Endothelial cell of umbilical vein (primary cell): ENCODE measurements around the gene SLC36A2. TPM values are rescaled to one million over a fixed set of nuclear protein-coding genes. Genes with fewer than 3 reads are reported as not detected.

Source experiments
- BruUV-seq: library from RNA; stranded (reverse); fragments of 400-500 nt; replicated peaks from 2 replicates; lab custom pipeline; 2021; lab: Mats Ljungman, UMichigan
- CTCF ChIA-PET: fragments of 300-600, 350-600 bp; sonication (Branson Sonifier 250); formaldehyde crosslinking; loops from one replicate; lab custom pipeline; 2021; ENCODE audit warnings: antibody characterized with exemption, inconsistent platforms; lab: Charles Lee
- POLR2A ChIA-PET: fragments of 300-600, 350-600 bp; sonication (Branson Sonifier 250); formaldehyde crosslinking; loops from one replicate; lab custom pipeline; 2021; ENCODE audit warnings: antibody characterized with exemption, inconsistent platforms; lab: Charles Lee
- DNase-seq: peaks from one replicate; pipeline ENCODE4 v3.0.0-alpha.2; 2011; ENCODE audit warnings: low read depth, low spot score
- FAIRE-seq: peaks from 2 replicates; lab custom pipeline; 2011; peaks lifted over from hg19 to GRCh38; lab: Jason Lieb, UNC
- H2AFZ ChIP-seq: 2 replicates; pipeline ENCODE4 v1.6.0; 2012; ENCODE audit warnings: low read depth, low read length, control low read depth, inconsistent platforms
- H3K27ac ChIP-seq: 2 replicates; pipeline ENCODE4 v1.5.1; 2011; ENCODE audit warnings: low read depth, mild to moderate bottlenecking, control low read depth, low read length, moderate library complexity; ENCODE audit not compliant: insufficient read depth
- H3K27me3 ChIP-seq, 2 experiments: 2 replicates each; pipeline versions ENCODE4 v1.6.0 to v1.6.1; 2011; ENCODE audit warnings: low read length in 2 of 2, mixed read lengths in 1 of 2; ENCODE audit not compliant: control insufficient read depth in 2 of 2, insufficient read depth in 2 of 2
- H3K36me3 ChIP-seq, 2 experiments: 2 replicates in 1 of 2; 3 replicates in 1 of 2; pipeline ENCODE4 v1.5.1; 2011; ENCODE audit warnings: low read length in 2 of 2, mild to moderate bottlenecking in 1 of 2, moderate library complexity in 1 of 2; ENCODE audit not compliant: control insufficient read depth in 2 of 2, insufficient read depth in 2 of 2; ENCODE audit errors: extremely low read depth in 1 of 2
- H3K4me1 ChIP-seq: 3 replicates; pipeline ENCODE4 v1.5.1; 2011; ENCODE audit warnings: mild to moderate bottlenecking, low read length; ENCODE audit not compliant: control insufficient read depth, insufficient read depth; ENCODE audit errors: extremely low read depth
- H3K4me2 ChIP-seq: 2 replicates; pipeline ENCODE4 v1.6.1; 2011; ENCODE audit warnings: low read length, control low read depth, mixed read lengths; ENCODE audit not compliant: insufficient read depth
- H3K4me3 ChIP-seq, 3 experiments: fragments of 200-600 bp in 1 of 3; sonication (generic), shearing (Covaris generic) in 1 of 3; replicated peaks in 1 of 3; 2 replicates each; pipeline ENCODE4 v1.5.1; 2011 to 2016; ENCODE audit warnings: control low read depth in 3 of 3, low read length in 3 of 3, mild to moderate bottlenecking in 2 of 3, inconsistent platforms in 1 of 3, low read depth in 1 of 3, moderate library complexity in 1 of 3; ENCODE audit not compliant: insufficient read depth in 1 of 3
- H3K79me2 ChIP-seq: 2 replicates; pipeline ENCODE4 v1.6.0; 2012; ENCODE audit warnings: low read length, inconsistent platforms; ENCODE audit not compliant: control insufficient read depth, insufficient read depth
- H3K9ac ChIP-seq: replicated peaks from 2 replicates; pipeline ENCODE3; 2011; ENCODE audit warnings: low read length, control low read depth; ENCODE audit not compliant: insufficient read depth; ENCODE audit errors: extremely low read depth
- H3K9me1 ChIP-seq: replicated peaks from 3 replicates; pipeline ENCODE4 v1.6.0; 2011; ENCODE audit warnings: mild to moderate bottlenecking, low read length; ENCODE audit not compliant: control insufficient read depth, insufficient read depth; ENCODE audit errors: extremely low read depth
- H3K9me3 ChIP-seq: replicated peaks from 2 replicates; pipeline ENCODE4 v1.5.1; 2012; ENCODE audit warnings: low read length, inconsistent platforms; ENCODE audit not compliant: control insufficient read depth, insufficient read depth
- H4K20me1 ChIP-seq: replicated peaks from 2 replicates; pipeline ENCODE3; 2011; ENCODE audit warnings: mild to moderate bottlenecking, low read length; ENCODE audit not compliant: control insufficient read depth, insufficient read depth; ENCODE audit errors: extremely low read depth
- CTCF ChIP-seq, 2 donors: IDR thresholded peaks; 1 replicate in 1 of 2; 2 replicates in 1 of 2; pipeline ENCODE4 v1.5.1; 2011; ENCODE audit warnings: low read length in 2 of 2, mild to moderate bottlenecking in 2 of 2, moderate library complexity in 2 of 2, control low read depth in 1 of 2, inconsistent platforms in 1 of 2, low read depth in 1 of 2; ENCODE audit not compliant: insufficient read depth in 1 of 2; ENCODE audit errors: extremely low read depth in 1 of 2
- EZH2 ChIP-seq: IDR thresholded peaks from 2 replicates; pipeline ENCODE4 v1.6.1; 2012; ENCODE audit warnings: borderline replicate concordance, low read depth, mild to moderate bottlenecking, moderate library complexity, low read length, inconsistent platforms; ENCODE audit not compliant: severe bottlenecking
- FOS ChIP-seq: IDR thresholded peaks from 2 replicates; pipeline ENCODE4 v1.6.1; 2011; ENCODE audit warnings: mild to moderate bottlenecking, low read length, moderate library complexity, borderline replicate concordance; ENCODE audit not compliant: insufficient read depth
- GATA2 ChIP-seq: IDR thresholded peaks from 2 replicates; pipeline ENCODE4 v1.7.0; 2011; ENCODE audit warnings: low read depth, mild to moderate bottlenecking, moderate library complexity, mixed read lengths, low read length; ENCODE audit not compliant: insufficient read length, insufficient read depth
- JUN ChIP-seq: IDR thresholded peaks from 2 replicates; pipeline ENCODE4 v1.6.1; 2011; ENCODE audit warnings: borderline replicate concordance, low read depth; ENCODE audit not compliant: insufficient read length, insufficient read depth
- MAX ChIP-seq: IDR thresholded peaks from 2 replicates; pipeline ENCODE4 v1.6.1; 2011; ENCODE audit not compliant: insufficient read depth, insufficient read length
- MYC ChIP-seq: IDR thresholded peaks from one replicate; pipeline ENCODE4 v1.6.1; 2011; ENCODE audit warnings: mild to moderate bottlenecking, low read depth, low read length
- POLR2A ChIP-seq: IDR thresholded peaks from 2 replicates; pipeline ENCODE4 v1.6.1; 2012; ENCODE audit warnings: low read depth, mild to moderate bottlenecking, control low read depth, low read length
- POLR2AphosphoS5 ChIP-seq: IDR thresholded peaks from 2 replicates; pipeline ENCODE4 v1.6.1; 2012; ENCODE audit warnings: low read depth, mild to moderate bottlenecking, control low read depth, low read length, moderate library complexity; ENCODE audit not compliant: insufficient read depth
- dilution Hi-C: fragments of 300-500 bp; cut with MboI; formaldehyde crosslinking; loops from one replicate; pipeline ENCODE4 v1.15.0; 2019; ENCODE audit warnings: low sequenced_read_pairs; ENCODE audit not compliant: extremely low pct_ligation_motif_present
- intact Hi-C: fragments of 100-400 bp; cut with micrococcal nuclease; formaldehyde crosslinking; loops from one replicate; pipeline ENCODE4 v1.10.0; 2022
- polyA plus RNA-seq, 4 experiments: library from polyadenylated mRNA; depleted of rRNA in 3 of 4; stranded (reverse) in 3 of 4; unstranded in 1 of 4; fragments of >200 nt; gene quantifications; 2 replicates each; pipeline versions ENCODE4 v1.2.1 to v1.2.3, GENCODE V29; 2011 to 2012; ENCODE audit warnings: missing spikeins in 1 of 4
- total RNA-seq: library from RNA; stranded (reverse); gene quantifications from 2 replicates; pipeline ENCODE4 v1.2.3, GENCODE V29; 2021

SLC36A2 gene
- total and polyA plus RNA-seq, 2 donors (not counting 3 experiments of a cell fraction or from before 2014, with no cell fraction given): not detected

DNA sequence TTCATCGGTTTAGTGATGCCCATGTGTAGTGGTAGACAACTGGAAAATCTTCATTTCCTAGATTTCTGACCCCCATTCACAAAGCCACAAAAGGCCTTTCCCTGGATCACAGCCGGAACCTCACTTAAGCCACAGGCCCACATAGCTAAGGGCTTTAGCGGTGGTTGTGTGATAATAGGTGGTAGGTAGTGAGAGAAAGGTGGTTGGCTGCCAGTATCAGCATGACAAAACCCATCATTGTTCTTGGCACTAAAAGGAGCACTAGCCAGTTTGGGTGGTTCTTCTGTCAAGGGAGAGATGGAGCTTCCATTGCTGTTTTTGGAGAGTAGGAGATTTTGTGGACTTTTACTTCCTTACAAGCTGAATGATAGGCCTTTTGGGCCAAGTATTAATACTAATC lies 9.7 kb upstream of the SLC36A2 start:
- no peaks in the 10 kb centered on the region for H3K36me3 ChIP-seq
- H4K20me1 ChIP-seq: no peaks in the 10 kb centered on the region
- H3K9me3 ChIP-seq: no peaks in the 10 kb centered on the region
- H3K9ac ChIP-seq: no peak overlapping the region
- intact Hi-C loops (no loop called here), dilution Hi-C loops (no loop called here)
- no peak for DNase-seq
- no TSS peak for BruUV-seq
- CTCF ChIA-PET: interaction anchor here (1.0 to 1.2 kb wide), 2 partner anchors 8 to 10 kb away, joined by 3 read pairs; partner anchors contain the start of gene SLC36A2
- TF ChIP-seq POLR2A (no peak), FOS (no peak), POLR2AphosphoS5 (no peak), JUN (no peak), GATA2 (no peak), MYC (no peak), EZH2 (no peak), MAX (no peak), CTCF (IDR thresholded peaks at IDR 0.05; ENCODE audit: extremely low read depth in 1 of 2, insufficient read depth in 1 of 2, low read depth in 1 of 2, low read length in 2 of 2) (no peak)
- H3K4me1 ChIP-seq: no peaks in the 10 kb centered on the region
- H3K27ac ChIP-seq: no peak overlapping the region
- H2AFZ ChIP-seq: no peak overlapping the region
- H3K79me2 ChIP-seq: no peaks in the 10 kb centered on the region
- no peak overlapping the region for H3K4me3 ChIP-seq
- no peaks in the 10 kb centered on the region for H3K27me3 ChIP-seq
- POLR2A ChIA-PET: no interaction called here
- H3K4me2 ChIP-seq: no peak overlapping the region
- FAIRE-seq: no peak
- H3K9me1 ChIP-seq: no peaks in the 10 kb centered on the region
